HL-60 (cell line): ENCODE data around the gene DECR2.

Experiments
- GABPA ChIP-seq: IDR thresholded peaks from 2 replicates; pipeline ENCODE4 v1.6.1; 2012; ENCODE audit warnings: low read depth
- POLR2AphosphoS5 ChIP-seq: IDR thresholded peaks from 2 replicates; pipeline ENCODE4 v1.6.1; 2012; ENCODE audit warnings: low read depth
- SPI1 ChIP-seq: IDR thresholded peaks from 2 replicates; pipeline ENCODE4 v1.6.1; 2012; ENCODE audit warnings: low read depth, mild to moderate bottlenecking, borderline replicate concordance
- TF ChIP-seq, protein P1 (sequence below): IDR thresholded peaks from one replicate; pipeline ENCODE4 v1.5.1; 2011; ENCODE audit warnings: low read length, control low read depth, inconsistent platforms; ENCODE audit not compliant: insufficient read depth
- TF ChIP-seq, protein P2 (sequence below): IDR thresholded peaks from 2 replicates; pipeline ENCODE4 v1.6.1; 2012; ENCODE audit warnings: low read depth; ENCODE audit not compliant: insufficient replicate concordance

DNA sequence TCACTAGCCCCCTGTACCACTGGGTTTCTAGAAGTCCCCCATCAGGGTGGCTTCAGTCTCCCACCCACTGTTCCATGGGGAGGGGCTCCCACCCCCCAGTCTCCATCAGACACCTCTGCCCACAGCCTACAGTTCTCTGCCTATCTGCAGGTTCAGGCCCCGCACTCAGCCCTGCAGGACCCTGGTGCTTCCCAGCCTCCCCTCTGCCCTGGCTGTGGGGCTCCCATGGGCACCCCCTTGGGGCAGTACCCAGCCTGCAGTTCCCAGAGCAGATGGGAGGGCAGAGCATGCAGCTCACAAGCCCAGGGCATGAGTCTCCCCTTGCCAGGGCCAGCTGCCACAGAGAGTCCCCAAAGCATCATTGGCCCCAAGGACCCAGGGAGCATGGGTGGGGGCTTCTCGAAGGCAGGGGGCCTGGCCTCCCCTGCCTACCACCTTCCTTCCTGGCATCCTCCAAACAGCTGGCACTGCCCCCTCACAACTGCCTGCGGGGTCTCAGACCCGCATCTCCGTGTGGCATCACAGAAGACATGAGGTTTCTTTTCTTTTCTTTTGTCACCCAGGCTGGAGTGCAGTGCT, 28.6 kb upstream of the DECR2 start:
- TF ChIP-seq, protein P1, sequence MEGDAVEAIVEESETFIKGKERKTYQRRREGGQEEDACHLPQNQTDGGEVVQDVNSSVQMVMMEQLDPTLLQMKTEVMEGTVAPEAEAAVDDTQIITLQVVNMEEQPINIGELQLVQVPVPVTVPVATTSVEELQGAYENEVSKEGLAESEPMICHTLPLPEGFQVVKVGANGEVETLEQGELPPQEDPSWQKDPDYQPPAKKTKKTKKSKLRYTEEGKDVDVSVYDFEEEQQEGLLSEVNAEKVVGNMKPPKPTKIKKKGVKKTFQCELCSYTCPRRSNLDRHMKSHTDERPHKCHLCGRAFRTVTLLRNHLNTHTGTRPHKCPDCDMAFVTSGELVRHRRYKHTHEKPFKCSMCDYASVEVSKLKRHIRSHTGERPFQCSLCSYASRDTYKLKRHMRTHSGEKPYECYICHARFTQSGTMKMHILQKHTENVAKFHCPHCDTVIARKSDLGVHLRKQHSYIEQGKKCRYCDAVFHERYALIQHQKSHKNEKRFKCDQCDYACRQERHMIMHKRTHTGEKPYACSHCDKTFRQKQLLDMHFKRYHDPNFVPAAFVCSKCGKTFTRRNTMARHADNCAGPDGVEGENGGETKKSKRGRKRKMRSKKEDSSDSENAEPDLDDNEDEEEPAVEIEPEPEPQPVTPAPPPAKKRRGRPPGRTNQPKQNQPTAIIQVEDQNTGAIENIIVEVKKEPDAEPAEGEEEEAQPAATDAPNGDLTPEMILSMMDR: no peak
- TF ChIP-seq POLR2AphosphoS5 (no peak), GABPA (no peak), SPI1 (no peak)
- TF ChIP-seq, protein P2, sequence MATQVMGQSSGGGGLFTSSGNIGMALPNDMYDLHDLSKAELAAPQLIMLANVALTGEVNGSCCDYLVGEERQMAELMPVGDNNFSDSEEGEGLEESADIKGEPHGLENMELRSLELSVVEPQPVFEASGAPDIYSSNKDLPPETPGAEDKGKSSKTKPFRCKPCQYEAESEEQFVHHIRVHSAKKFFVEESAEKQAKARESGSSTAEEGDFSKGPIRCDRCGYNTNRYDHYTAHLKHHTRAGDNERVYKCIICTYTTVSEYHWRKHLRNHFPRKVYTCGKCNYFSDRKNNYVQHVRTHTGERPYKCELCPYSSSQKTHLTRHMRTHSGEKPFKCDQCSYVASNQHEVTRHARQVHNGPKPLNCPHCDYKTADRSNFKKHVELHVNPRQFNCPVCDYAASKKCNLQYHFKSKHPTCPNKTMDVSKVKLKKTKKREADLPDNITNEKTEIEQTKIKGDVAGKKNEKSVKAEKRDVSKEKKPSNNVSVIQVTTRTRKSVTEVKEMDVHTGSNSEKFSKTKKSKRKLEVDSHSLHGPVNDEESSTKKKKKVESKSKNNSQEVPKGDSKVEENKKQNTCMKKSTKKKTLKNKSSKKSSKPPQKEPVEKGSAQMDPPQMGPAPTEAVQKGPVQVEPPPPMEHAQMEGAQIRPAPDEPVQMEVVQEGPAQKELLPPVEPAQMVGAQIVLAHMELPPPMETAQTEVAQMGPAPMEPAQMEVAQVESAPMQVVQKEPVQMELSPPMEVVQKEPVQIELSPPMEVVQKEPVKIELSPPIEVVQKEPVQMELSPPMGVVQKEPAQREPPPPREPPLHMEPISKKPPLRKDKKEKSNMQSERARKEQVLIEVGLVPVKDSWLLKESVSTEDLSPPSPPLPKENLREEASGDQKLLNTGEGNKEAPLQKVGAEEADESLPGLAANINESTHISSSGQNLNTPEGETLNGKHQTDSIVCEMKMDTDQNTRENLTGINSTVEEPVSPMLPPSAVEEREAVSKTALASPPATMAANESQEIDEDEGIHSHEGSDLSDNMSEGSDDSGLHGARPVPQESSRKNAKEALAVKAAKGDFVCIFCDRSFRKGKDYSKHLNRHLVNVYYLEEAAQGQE: no peak
